Measurements from ENCODE around the gene SENP2. TPM values are rescaled to one million over a fixed set of nuclear protein-coding genes. Genes with fewer than 3 reads are reported as not detected.

The SENP2 gene
- total RNA-seq (2022; extraction: Qiagen RNA extraction; ENCODE audit: low read depth): 16.2 to 25.3 TPM (median 19.1 TPM) in 5 replicates

DNA sequence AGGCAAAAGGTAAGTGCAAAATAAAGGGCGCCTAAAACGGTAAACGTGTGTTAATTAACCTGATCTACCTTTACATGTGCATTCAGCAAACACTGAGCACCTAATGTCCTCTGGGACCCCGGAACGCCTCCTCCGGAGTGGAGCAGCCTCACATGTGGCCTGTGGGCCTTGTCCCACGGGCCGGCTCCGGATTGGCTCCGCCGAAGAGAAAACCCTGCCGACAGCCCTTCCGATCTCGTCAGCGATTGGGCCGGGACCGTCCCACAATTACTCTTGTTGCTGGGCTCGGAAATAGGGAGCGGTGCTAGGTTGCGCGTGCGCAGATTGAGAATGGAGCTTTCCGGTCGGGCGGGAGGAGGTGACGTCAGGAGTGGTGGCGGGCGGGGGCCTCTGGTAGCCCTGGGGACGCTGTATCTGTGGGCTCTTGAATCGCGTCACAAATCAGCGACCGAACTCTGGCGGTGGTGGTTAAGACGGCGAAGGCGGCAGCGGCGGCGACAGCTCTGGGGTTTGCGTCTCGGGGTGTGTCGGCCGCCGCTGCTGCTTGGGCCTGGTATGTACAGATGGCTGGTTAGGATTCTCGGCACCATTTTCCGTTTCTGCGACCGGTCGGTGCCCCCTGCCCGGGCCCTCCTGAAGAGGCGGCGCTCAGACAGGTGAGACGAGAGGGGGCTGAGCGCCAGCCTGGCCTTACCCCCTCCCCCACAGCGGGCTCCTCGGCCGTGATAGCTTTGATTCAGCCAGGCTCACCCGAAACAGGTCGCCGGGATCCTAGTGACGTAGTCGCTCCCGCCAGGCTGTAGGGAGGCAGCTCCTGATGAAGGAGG is at the start of gene SENP2:
Gene SENP2, plus strand, starts transcription at position 437 of the 827 bp plus-strand sequence. Its CDS starts 119 bp downstream, at position 556.

DNA sequence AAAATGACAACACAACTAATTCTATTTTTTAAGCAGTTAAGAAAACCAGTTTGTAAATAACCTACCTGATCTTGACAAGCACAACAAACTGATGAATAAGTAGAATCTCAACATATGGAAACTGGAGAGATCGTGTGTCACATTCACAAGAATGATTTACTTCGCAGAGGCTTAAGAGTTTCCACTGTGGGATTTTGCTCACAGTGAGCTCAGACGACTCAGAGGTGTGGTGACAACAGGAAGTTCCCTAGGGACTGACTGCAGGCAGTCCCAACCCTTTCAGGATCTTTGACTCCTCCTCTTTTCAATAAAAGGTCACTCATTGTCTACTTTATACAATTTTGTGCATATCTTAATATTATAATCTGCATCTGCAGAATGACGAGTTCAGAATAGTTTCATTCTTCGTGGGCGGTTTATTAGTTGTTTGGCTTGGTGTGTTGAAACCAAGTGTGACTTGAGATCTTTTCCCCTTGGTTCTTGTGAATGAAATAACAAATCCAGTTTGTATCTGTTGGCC is 33.7 kb upstream of the SENP2 start, which contains the start of gene LIPH:
Gene LIPH, minus strand, starts transcription at position 231 of the 520 bp plus-strand sequence. Its CDS starts 117 bp downstream, at position 114.

Other genes with a start within 250 kb of the SENP2 start
- gene MAP3K13, start 223.2 kb upstream of the SENP2 start, total RNA-seq (2022; extraction: Qiagen RNA extraction; ENCODE audit: low read depth): 9.9 to 20.4 TPM (median 14.4 TPM) in 5 replicates
- gene TMEM41A, start 87.3 kb upstream of the SENP2 start, total RNA-seq (2022; extraction: Qiagen RNA extraction; ENCODE audit: low read depth): 17.4 to 23.4 TPM (median 21.5 TPM) in 5 replicates
- 5.5 to 7.5 TPM (median 6.7 TPM) in 5 replicates for gene LIPH, start 33.7 kb upstream of the SENP2 start, total RNA-seq (2022; extraction: Qiagen RNA extraction; ENCODE audit: low read depth)
- gene IGF2BP2, start 238.7 kb downstream of the SENP2 start, total RNA-seq (2022; extraction: Qiagen RNA extraction; ENCODE audit: low read depth): 11.6 to 14.5 TPM (median 11.8 TPM) in 5 replicates

Measured in A549 treated with ZK216348 at 1 μM for 4 hours (cell line).